DMS 273 (cell line): ENCODE measurements around the gene FANCF.
A peak's percentile ranks its signal among the peaks of the same experiment; 100 is the strongest.

Experiments used
- DNase-seq: peaks from one replicate; lab custom pipeline; 2025; ENCODE audit not compliant: unreplicated experiment; lab: John Stamatoyannopoulos, UW

Gene FANCF

DNA sequence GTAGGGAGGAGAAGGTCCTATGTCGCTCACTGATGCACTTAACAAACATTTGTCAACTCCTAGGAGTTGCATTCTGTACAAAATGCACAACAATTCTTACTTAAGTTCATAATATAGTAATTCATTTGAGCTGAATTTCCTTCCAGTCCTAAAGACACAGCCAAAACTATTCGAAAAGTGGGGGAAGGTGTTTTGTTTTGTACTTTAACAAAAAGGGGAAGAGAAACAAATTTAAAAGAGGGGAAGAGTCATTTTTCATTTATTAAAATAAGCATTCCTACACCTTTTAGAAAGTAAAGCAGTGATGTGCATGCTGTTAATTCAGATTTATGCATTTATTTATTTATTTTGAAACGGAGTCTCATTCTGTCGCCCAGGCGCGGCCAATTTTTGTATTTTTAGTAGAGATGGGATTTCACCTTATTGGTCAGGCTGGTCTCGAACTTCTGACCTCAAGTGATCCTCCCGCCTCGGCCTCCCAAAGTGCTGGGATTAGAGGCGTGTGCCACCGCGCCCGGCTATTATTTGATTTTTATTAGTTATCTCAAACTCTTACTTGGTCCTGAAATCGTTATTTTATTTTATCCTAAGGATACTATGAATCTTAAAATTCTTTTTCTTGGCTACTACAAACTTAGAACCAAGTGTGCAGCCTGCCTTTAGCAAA lies 1.1 kb upstream of the FANCF start:
- DNase-seq, result peak; percentile 20

- peak; percentile 85 for DNase-seq
These were observed 728 bp downstream of the FANCF start for GRCh38 chr11:22624742-22625447.

DNA sequence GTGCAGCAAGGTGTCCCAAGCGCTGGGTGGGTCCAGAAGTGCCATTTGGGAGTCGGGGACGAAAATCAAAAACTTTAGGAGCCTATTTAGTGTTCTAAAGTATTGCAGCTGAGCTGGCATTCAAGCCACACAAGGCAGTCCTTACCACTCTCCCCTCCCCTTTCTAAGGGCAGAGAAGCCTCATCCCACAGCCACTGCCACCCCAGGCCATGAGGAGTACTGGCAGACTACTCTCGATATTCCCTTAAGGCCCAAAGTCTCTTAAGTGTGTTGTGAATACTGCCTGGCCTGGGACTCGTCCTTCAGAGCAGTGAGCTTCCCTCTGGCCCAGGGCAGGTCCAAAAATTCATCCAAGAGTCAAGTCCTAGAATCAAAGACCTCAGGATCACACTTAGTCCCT lies 7.8 kb downstream of the FANCF start:
- no peak for DNase-seq

GRCh38 chr11:22603933-22604332 lies 21.7 kb downstream of the FANCF start:
- no peak for DNase-seq

DNA sequence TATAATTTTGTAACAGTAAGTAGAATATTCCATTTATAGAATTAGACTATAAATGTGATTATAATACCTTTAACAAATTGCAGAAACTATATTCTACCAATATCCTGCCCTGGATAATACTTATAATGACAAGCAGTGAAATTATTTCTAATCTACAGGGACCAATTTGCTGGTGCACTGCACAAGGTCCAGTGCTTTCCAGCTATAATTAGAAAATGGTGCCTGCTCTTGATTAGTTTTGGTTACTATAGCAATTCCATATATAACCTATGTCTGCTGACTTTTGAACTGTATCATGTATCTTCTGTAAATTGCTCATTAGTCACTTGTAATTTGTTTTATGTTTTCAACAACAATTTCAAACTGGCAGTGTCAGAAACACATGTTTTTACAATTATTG lies 23.1 kb downstream of the FANCF start:
- no peak for DNase-seq

DNA sequence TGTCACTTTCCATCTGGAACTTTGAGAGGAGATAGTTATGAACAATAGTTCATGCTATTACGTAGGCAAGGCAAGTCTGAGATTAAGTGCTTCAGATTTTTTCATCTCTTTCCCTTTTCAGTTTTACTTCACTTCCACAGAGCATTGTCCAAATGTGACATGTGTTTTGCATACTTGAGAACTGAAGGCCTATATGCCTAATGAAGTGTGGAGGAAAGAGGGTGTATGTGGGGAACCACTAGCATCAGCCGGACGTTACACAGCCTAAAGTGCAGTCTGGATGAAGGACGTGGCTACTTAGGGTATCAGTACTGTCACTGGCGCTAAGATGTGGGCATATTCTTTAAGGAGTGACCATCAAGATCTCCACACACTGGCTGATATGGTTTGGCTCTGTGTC lies 26.2 kb downstream of the FANCF start:
- no peak for DNase-seq

- DNase-seq, result no peak
These were observed 28.6 kb downstream of the FANCF start for GRCh38 chr11:22597062-22597461.

GRCh38 chr11:22584976-22585375 lies 40.6 kb downstream of the FANCF start:
- DNase-seq, result no peak

GRCh38 chr11:22583963-22584492 lies 41.6 kb downstream of the FANCF start:
- DNase-seq, result no peak

- no peak for DNase-seq
These were observed 43.5 kb downstream of the FANCF start for GRCh38 chr11:22582151-22582410.

DNA sequence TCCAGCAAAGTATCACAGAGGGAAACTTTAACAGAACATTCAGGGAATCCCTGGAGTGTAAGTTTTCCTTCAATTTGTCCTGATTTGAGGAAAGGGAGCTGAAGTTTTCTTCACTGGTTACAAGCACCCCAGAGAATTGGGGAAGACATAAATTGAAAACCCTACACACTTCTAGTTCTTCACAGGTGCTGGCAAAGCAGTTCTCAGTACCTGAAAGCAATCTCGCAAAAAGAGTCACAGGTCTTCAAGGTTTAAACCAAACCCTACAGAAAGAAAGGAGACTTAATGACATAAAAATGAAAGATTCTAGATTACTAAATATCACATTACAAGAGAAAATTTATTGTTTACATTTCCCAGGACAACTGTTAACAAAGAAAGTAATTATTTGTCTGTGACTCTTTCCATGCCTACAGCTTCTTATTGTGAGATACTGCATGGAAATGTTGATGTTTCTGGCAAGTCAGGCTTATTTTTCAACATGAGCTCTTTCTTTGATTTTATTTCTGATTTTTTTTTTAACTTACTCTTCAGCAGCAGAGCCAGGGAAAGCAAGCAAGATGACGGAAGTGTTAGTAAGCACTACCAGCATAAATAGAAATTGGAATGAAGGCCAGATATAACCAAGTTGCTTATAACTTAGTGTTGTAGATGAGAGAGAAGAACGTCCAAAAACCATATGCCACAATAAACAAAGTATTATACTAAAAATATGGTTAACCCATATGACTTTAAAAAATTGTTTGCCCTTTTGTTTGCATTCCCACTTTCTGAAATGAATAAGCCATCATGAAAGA lies 44.1 kb downstream of the FANCF start:
- no peak for DNase-seq

DNA sequence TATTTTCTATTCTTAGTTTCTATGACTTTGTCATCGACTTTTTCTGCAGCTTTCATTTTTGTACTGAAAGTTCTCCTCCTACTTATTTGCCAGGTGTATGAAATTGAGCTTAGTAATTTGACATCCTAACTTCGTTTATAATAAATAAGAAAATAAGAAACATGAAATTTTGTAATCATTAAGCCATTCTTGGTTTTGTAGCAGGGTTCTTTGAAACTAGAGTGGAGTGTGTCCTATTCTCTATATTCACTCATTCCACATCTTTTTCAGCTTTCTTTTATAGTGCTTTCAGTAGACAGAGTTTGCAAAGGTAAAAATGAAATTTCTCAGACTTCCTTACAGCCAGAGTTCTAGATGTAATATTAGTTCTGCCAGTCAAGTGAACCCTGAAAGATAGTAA lies 47.8 kb downstream of the FANCF start:
- no peak for DNase-seq
